Hematopoietic multipotent progenitor cell treated with erythropoietin and hydrocortisone succinate and interleukin-3 and kit ligand, for 4 days (in vitro differentiated cells): ENCODE data around the gene CYP2J2.
"Not testable (repeated sequence)": the region's sequence is repeated elsewhere in the genome, so short reads cannot be mapped to it uniquely, and the experiment has no call there.

Experiments
- DNase-seq: peaks from one replicate; pipeline ENCODE4 v3.0.0-alpha.2; 2015

The CYP2J2 gene

DNA sequence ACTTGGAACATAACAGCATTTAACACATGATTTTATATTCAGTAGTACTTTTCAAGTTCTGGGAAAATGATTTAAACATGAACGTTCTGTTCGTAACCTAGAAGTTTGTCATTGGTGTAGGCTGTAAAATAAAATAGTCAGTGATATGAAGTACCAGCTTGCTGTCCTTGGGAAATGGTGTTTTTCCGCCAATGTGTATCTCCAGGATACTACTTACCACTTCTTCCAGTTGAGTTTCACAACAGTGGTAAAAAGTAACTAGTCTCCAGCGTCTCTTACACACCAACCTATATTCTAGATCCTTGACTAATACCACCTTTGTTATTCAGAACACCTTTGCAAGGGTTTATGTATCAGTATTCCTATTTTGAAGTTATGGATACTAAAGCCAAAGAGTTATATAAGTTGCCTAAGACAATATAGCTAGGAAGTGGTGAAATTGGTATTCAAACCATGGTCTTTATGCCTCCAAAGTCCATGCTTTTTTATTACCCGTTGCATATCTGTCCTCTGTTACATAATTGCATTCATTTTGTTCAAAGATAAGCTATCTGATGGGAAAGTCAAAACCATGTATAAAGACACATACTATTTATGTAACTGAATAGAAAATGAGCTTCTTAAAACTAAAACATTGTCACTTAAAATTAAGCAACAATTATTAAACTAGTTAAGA, 68.8 kb downstream of the CYP2J2 start:
- DNase-seq: peak; percentile 8

DNA sequence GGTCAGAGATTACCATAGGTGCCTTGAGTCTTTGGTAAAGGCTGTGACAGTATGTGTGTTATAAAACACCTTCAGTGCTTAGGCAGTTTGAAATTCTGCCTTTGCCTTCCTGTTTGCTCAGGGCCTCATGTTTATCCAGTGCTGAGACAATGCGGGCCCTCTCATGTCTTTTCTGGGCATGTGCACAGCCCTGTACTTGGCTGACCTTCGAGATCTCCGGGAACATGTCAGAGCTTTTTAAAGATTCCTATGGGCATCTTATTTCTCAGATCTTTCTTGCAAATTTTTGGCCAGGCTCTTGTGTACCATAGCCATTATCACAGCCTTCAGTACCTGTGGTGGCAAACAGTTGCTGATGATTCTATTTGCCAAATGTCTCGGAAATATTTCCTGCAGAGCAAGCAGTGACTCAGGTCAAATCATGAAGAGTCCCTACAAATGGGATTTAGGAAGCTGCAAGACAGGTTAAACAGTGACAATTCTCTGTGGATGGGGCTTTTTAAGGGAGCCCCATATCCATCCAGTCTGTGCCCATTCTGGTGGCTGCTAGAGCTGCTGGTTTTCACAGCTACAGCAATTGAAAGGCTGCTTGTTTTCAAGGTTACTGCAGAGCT, 69.7 kb downstream of the CYP2J2 start:
- DNase-seq: no peak

DNA sequence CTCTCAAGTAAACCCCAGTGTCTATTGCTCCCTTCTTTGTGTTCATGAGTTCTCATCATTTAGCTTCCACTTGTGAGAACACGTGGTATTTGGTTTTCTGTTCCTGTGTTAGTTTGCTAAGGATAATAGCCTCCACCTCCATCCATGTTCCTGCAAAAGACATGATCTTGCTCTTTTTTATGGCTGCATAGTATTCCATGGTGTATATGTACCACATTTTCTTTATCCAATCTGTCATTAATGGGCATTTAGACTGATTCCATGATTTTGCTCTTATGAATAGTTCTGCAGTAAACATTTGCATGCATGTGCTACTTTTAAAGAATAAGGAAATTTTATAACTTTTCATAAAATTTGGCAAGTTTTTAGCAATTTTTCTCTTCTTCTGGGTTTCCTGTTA, 71.3 kb downstream of the CYP2J2 start:
- DNase-seq: not testable (repeated sequence)

- no peak for DNase-seq
These were observed 74.5 kb downstream of the CYP2J2 start for GRCh38 chr1:59852117-59852516.

- DNase-seq: no peak
These were observed 79.7 kb downstream of the CYP2J2 start for GRCh38 chr1:59846895-59847282.

- no peak for DNase-seq
These were observed 80.2 kb downstream of the CYP2J2 start for GRCh38 chr1:59846209-59846894.

DNA sequence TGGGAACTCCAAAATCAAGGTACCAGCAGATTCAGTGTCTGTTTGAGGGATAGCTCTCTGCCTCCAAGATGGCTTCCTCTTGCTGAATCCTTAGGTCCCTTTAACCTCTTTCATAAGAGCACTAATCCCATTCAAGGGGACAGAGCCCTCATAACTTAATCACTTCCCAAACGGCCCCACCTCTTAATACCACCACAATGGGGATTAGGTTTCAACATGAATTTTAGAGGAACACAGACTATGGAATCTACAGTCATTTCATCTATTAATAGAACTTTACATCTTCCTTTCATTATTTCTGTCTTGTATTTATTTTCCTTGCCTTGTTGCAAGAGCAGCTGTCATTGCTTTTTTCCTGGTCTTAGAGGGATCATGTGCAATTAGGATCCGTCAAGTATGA, 81.5 kb downstream of the CYP2J2 start:
- DNase-seq: no peak
